Upper lobe of left lung (tissue), 4 donors: ENCODE data around the gene IKZF3.

Experiments
- POLR2A ChIP-seq, 4 donors: fragments of 450-650 bp; IDR thresholded peaks; one replicate each; pipeline ENCODE4 v1.5.1; 2016 to 2017; ENCODE audit warnings: antibody characterized with exemption in 4 of 4, mild to moderate bottlenecking in 2 of 4
- POLR2AphosphoS5 ChIP-seq, 2 donors: sonication (generic); formaldehyde crosslinking; IDR thresholded peaks; one replicate each; pipeline ENCODE4 v1.5.1; 2017; ENCODE audit warnings: antibody characterized with exemption in 2 of 2
- TF ChIP-seq, protein P1 (sequence below), 6 experiments: fragments of 450-650 bp in 4 of 6; fragments of 200-600 bp in 2 of 6; sonication (generic) in 2 of 6; IDR thresholded peaks; one replicate each; pipeline ENCODE4 v1.5.1; 2016 to 2019; ENCODE audit warnings: antibody characterized with exemption in 6 of 6

DNA sequence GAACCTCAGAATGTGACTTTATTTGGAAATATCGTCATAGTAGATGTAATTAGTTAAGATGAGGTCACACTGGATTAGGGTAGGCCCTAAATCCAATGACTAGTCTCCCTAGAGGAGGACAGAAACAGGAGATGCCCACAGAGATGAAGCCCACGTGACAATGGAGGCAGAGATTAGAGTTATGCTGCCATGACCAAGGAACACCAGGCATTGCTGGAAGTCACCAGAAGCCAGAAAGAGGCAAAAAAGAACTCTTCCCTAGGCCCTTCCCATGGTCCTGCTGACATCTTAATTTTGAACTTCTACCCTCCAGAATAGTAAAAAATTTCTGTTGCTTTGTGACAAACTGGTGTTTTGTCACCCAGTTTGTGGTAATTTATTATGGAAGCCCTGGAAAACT lies 49.6 kb downstream of the IKZF3 start:
- no peak for TF ChIP-seq POLR2A (IDR thresholded peaks at IDR 0.05)
- TF ChIP-seq, protein P1, sequence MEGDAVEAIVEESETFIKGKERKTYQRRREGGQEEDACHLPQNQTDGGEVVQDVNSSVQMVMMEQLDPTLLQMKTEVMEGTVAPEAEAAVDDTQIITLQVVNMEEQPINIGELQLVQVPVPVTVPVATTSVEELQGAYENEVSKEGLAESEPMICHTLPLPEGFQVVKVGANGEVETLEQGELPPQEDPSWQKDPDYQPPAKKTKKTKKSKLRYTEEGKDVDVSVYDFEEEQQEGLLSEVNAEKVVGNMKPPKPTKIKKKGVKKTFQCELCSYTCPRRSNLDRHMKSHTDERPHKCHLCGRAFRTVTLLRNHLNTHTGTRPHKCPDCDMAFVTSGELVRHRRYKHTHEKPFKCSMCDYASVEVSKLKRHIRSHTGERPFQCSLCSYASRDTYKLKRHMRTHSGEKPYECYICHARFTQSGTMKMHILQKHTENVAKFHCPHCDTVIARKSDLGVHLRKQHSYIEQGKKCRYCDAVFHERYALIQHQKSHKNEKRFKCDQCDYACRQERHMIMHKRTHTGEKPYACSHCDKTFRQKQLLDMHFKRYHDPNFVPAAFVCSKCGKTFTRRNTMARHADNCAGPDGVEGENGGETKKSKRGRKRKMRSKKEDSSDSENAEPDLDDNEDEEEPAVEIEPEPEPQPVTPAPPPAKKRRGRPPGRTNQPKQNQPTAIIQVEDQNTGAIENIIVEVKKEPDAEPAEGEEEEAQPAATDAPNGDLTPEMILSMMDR (IDR thresholded peaks at IDR 0.05): no peak
- TF ChIP-seq POLR2AphosphoS5 (IDR thresholded peaks at IDR 0.05): no peak
